ENCODE results near the gene MINDY3.

MINDY3 gene

GRCh38 chr10:15730341-15730740 is 130.0 kb downstream of the MINDY3 start:
- TF ChIP-seq CTCF (conservative IDR thresholded peaks at IDR 0.05; ENCODE audit: low read depth, low read length), result no peak
- H3K27me3 ChIP-seq (ENCODE audit: insufficient read depth, low read depth), result no peaks in the 10 kb centered on the region

GRCh38 chr10:15729890-15730289 is 130.4 kb downstream of the MINDY3 start:
- Histone ChIP-seq H2AFZ (ENCODE audit: low read depth) (no peak overlapping the region), H3K9ac (no peak overlapping the region), H3K4me1 (ENCODE audit: low read depth, poor library complexity, severe bottlenecking) (peaks cover 1% of the 10 kb centered on the region), H3K79me2 (ENCODE audit: insufficient read depth, low read depth) (no peaks in the 10 kb centered on the region), H3K4me3 (IDR thresholded peaks at IDR 0.05; ENCODE audit: insufficient read depth, low read depth, low read length) (no peak overlapping the region), H4K20me1 (ENCODE audit: insufficient read depth) (no peaks in the 10 kb centered on the region), H3K27me3 (ENCODE audit: insufficient read depth, low read depth) (no peaks in the 10 kb centered on the region), H3K36me3 (ENCODE audit: insufficient read depth) (no peaks in the 10 kb centered on the region), H3K4me2 (no peak overlapping the region), H3K27ac (no peak overlapping the region)
- no peak for TF ChIP-seq CTCF (conservative IDR thresholded peaks at IDR 0.05; ENCODE audit: low read depth, low read length)

More at GRCh38 chr10:15730341-15730740, 130.0 kb downstream of the MINDY3 start:
- H2AFZ ChIP-seq (ENCODE audit: low read depth), result no peak overlapping the region
- no peaks in the 10 kb centered on the region for H3K4me1 ChIP-seq (ENCODE audit: low read depth, poor library complexity, severe bottlenecking)
- H3K4me3 ChIP-seq (IDR thresholded peaks at IDR 0.05; ENCODE audit: insufficient read depth, low read depth, low read length), result no peak overlapping the region
- no peak overlapping the region for H3K9ac ChIP-seq
- H3K27ac ChIP-seq, result no peak overlapping the region
- H3K79me2 ChIP-seq (ENCODE audit: insufficient read depth, low read depth), result no peaks in the 10 kb centered on the region
- no peak overlapping the region for H3K4me2 ChIP-seq
- H3K36me3 ChIP-seq (ENCODE audit: insufficient read depth), result no peaks in the 10 kb centered on the region
- no peaks in the 10 kb centered on the region for H4K20me1 ChIP-seq (ENCODE audit: insufficient read depth)

Data from KMS-11 (cell line).